Measurements from ENCODE around the gene GINS1. TPM values are rescaled to one million over a fixed set of nuclear protein-coding genes. Genes with fewer than 3 reads are reported as not detected.

The GINS1 gene
- total RNA-seq, 1 donor from 2014 or later: 1.4 TPM

DNA sequence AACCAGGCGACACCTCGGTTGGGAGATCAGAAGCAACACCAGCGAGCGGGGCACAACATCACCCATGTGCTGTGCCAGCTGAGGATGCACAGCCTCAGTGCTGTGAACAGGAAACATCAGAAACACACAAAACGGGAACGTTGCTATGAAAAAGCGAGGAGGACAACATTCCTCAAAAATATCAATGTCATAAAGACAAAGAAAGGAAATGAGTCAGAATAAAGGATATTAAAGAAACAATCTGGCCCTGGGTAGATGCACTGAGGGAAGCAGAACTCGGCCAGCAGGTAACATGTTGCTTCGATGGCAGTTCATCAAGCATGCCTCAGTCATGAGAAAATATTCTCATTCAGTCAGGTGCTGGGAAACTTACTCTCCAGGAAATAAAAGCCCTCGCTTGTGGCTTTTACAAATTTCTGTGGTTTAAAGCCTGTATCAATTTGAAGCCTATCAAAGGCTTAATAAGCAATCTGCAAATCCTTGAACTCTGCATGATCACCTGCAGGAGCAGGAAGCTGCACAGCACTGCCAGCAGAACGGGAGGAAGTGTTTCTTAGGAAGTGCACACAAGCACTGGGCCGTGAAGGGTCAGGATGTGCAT, 77.5 kb downstream of the GINS1 start:
- intact Hi-C loops (cut with DNase I): no loop called here
- ATAC-seq: no peak

DNA sequence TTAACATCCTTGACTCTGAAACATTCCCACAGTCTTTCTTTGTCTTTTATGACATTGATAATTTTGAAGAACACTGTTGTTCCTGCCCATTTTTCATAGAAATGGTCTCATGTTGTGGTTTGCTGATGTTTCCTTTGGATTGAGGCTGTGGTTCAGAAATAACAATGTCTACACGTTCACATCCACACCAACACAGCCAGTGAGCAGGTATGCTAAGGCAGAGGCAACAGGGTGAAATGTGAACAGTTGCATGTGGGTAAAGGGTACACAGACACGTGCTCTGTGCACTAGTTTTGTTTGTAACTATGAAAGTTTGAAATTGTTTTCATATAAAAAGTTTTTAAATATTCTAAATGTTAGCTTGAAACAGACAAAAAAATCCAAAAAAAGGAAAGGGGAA, 78.4 kb downstream of the GINS1 start:
- ATAC-seq: no peak
- no peak for DNase-seq (ENCODE audit: low spot score)
- intact Hi-C loops (cut with DNase I): no loop called here

More for the DNA sequence above, 77.5 kb downstream of the GINS1 start:
- no peak for DNase-seq (ENCODE audit: low spot score)

DNA sequence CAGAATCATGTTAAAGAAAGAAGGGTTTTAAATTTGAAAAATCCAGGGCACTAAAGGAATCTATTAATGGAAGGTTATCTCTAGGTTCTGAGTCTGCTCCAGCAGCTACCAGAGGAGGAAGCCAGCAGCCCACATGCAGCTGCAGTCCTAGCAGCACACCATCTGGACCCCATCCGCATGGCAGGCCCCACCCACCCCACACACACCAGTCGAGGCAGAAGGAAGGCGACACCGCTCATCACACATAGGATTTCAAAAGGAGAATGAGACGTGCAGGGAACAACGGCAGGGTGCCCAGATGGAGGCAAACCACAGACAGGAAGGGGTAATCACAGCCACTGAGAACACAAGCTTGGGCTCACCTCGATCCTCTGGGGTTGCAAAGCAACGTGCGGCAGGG, 78.9 kb downstream of the GINS1 start:
- ATAC-seq (peak; percentile 44), DNase-seq (ENCODE audit: low spot score) (no peak)
- intact Hi-C loops (cut with DNase I): no loop called here

DNA sequence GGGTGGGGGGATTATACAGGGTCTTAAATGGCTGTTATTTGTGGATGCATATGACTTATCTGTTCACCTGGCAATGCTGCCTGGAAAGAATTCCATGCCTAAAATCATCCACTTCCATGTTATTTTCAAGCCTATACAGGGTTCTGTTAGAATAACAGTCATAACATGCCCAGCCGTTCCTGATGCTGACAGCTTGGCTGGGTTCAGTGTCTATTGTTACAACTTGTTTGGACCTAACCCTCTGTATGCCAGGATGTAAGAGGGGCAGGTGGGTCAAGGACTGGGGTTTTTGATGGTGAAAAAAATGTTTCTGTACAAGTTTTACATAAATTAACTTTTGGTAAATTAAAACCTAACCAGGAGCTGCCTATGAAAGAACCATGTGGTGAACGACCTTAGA, 79.8 kb downstream of the GINS1 start:
- intact Hi-C loops (cut with DNase I): no loop called here
- ATAC-seq: no peak
- DNase-seq (ENCODE audit: low spot score): no peak

DNA sequence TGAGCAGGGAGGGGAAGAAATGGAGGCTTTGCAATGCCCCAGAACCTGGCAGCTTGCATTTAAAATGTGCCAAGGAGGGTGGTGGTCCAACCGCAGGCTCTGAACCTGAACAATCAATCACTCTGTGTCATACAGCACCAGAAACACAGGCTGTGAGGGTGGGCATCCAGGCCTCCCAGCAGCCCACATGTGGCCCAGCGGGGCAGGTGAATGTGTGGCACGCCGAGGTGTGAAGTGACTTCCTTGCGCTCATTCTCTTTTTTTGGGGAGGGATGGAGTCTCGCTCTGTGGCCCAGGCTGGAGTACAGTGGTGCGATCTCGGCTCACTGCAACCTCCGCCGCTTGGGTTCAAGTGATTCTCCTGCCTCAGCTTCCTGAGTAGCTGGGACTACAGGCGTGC, 80.5 kb downstream of the GINS1 start:
- no peak for DNase-seq (ENCODE audit: low spot score)
- no peak for ATAC-seq
- intact Hi-C loops (cut with DNase I): no loop called here

DNA sequence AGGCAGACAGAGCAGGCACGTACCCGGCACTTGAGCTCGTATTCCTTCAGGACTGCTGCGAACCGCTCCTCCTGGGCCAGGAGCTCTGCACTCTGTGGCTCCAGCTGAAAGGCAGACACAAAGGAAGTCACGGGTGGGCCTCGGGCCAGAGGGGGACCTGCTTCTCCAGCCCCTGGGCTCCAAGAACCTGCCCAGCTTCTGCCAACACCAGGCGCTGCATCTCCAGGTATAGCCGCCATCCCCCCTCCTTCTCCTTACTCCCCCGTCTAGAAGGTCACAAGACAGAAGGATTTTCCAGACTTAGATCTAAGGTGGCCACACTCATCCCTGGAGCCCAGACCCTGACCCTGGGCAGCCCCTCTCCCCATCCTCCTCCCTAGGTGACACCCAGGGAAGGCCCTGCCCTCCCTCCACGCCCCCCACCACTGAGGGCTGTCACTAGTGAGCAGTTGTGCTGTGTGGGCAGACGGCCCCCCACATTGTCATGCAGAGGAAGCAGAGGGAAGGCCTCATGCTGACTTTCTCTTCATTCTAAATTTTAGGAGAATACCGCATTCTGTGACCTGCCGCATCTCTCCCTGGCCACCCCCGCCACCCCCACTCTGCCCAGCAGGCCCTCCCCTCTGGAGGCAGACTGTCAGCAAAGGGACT, 81.9 kb downstream of the GINS1 start:
- intact Hi-C loops (cut with DNase I): no loop called here
- DNase-seq (ENCODE audit: low spot score) (no peak), ATAC-seq (no peak)

DNA sequence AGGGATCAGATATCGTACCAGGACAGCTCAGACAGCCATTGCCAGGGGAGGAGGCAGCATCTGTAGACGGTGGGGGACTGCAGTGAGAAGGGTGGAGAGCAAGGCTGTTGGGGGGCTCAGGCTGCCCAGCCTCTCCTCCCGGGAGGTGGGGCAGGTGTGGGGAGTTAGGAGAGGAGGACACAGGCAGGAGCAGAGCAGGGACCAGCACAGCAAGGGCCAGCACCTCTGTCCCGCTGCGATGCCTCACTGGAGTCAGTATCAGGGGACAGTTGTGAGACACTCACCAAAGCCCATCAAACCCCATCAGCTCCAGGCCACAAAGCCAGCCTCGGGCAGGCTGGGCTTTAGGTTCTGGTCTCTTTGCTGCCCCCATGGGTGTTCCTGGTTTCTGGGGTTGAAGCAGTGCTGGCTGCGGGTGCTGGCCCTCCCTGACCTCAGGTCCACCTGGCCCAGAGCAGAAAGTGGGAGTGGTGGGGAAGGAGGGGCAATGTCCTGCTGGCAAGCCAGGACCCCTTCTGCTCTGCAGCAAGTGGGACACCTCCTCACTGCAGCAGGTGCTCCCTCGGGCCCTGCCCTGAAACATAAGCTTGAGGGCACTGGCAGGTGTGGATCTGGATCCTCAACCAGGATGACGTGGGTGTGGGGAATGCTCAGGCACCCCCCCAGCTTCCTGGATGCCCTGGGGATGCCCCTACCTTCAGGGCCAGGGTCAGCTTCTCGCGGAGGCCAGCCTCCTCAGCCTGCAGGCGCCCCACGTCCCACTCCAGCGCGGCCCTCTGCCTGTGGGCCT, 83.4 kb downstream of the GINS1 start:
- DNase-seq (ENCODE audit: low spot score): no peak
- no peak for ATAC-seq
- intact Hi-C loops (cut with DNase I): no loop called here

DNA sequence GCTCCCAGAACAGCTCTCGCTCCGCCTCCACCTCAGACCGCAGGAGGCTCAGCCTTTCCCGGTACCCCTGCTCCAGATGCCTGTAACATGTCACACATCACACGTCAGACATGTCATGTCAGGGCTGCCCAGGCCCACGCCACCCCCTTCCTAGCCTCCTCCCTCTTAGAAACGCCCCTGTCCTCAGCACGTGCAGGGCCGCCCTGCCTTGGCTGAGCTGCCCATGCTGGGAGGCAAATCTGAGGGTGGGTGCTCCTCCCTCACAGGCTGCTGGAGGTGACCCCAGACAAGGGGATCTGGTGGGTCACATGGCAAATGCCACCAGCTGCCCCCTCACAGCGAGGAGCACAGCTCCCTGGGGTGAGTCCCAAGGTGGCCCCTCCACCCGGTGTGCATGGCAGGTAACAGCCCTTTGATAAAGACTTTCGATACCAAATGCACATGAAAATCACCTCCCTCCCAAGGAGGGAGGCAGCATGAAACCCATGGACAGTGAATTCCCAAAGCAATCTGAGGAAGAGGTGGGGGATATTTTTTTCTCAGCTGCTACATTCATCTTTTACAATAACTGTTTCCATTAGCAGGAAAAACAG, 84.1 kb downstream of the GINS1 start:
- intact Hi-C loops (cut with DNase I): no loop called here
- DNase-seq (ENCODE audit: low spot score) (no peak), ATAC-seq (no peak)

DNA sequence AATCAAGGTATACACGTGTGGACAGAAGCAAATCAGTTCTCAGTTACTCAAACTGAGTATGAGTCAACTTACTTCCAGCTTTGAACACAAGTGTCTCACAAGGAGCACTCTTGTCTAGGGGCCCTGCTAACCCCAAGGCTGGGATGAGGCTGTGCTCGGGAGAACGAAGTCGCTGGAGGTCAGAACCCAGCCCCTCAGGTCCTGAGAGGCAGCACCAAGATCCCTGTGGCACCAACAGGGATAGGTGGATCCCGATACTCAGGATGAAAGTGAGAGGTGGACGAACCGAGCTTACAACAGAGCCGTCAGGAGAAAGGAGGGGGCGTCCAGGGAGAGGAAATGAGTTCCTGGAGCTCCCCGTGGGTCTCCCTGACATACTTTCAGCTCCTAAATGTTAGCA, 85.7 kb downstream of the GINS1 start:
- intact Hi-C loops (cut with DNase I): no loop called here
- DNase-seq (ENCODE audit: low spot score): no peak
- ATAC-seq: no peak

DNA sequence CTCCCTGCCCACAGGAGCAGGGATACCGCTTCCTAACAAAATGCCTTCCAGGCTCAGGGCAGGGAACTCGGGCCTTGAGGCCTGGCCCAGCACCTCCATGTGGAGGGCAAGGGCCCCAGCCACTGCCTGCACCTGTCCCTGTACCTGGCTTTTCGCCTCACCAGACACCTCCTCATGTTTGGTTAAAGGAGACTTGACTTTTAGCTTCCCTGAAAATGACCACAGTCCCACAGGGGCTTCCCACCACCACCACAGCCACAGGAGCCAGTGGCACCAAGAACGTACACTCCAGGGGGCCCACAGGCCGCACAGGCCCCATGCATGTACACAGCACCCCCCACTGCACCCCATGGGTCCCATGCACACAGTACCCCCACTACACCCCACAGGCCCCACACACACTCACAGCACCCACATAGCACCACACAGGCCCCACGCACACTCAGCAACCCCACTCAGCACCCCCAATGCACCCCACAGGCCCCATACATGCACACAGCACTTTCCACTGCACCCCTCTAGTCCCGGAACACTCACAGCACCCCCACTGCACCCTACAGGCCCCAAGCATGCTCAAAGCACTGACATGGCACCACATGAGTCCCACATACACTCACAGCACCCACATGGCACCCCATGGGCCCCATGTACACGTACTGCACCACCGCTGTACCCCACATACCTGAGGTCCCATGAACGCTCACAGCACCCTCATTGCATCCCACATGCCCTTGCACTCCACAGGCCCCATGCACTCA, 86.5 kb downstream of the GINS1 start:
- intact Hi-C loops (cut with DNase I): no loop called here
- ATAC-seq: no peak
- no peak for DNase-seq (ENCODE audit: low spot score)

DNA sequence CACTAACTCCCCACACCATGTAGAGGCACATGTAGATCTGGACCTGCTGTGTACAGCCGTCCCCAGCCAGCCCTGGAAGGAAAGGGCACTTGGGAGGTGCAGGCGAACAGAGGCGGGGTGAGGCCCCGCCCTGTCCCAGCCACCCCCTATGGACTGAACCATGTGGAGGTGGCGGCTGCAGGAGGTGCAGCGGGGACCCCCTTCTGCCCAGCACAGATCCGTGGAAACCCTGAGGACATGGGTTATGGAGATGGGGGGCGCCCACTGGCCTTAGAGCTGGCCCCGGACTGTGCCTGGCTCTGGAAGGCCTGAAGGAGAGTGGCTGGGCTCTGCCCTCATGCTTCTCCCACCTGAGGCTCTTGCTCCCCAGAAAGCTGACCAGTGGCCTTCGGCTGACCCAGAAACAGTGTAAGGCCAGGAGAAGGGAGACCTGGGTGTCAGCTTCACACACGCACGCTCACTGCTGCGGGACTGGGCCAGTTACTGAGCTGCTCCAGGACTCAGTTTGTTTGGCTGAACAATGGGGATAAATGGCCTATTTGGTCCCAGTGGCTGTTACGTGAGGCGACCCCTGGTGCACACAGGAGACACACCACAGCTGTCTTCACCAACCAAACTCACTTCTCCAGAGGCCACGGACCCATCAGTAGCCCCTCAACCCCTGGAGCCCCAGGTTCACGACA, 87.2 kb downstream of the GINS1 start:
- intact Hi-C loops (cut with DNase I): no loop called here
- DNase-seq (ENCODE audit: low spot score): no peak
- no peak for ATAC-seq

DNA sequence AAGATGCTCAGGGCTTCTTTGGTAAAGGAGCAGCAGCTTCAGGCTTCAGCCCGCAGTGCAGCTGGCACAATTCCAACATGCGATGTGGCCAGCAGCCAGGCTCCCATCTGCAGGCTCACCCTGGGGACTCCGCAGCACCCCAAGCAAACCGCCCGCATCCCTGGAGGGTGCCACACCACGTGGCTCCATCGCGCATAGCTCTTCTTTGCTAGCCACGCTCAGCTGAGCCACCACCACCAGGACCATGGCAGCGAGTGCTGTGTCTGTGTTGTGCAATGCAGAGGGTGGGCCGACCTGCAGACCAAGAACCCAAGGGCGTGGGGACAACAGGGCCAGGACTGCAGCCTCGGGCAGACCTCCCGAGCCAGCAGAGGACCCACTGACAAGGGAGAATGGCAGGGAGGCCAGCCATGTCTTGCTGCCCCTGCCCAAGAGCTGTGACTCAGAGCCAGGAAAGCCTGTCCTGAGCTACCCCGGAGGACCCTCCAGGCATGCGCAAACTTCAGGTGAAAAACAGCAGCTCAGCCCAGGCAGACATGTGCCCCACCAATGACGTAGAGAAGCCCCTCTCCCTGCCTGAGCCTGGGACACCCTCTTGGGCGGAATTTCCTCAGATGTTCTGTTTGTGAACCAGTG, 87.8 kb downstream of the GINS1 start:
- no peak for DNase-seq (ENCODE audit: low spot score)

DNA sequence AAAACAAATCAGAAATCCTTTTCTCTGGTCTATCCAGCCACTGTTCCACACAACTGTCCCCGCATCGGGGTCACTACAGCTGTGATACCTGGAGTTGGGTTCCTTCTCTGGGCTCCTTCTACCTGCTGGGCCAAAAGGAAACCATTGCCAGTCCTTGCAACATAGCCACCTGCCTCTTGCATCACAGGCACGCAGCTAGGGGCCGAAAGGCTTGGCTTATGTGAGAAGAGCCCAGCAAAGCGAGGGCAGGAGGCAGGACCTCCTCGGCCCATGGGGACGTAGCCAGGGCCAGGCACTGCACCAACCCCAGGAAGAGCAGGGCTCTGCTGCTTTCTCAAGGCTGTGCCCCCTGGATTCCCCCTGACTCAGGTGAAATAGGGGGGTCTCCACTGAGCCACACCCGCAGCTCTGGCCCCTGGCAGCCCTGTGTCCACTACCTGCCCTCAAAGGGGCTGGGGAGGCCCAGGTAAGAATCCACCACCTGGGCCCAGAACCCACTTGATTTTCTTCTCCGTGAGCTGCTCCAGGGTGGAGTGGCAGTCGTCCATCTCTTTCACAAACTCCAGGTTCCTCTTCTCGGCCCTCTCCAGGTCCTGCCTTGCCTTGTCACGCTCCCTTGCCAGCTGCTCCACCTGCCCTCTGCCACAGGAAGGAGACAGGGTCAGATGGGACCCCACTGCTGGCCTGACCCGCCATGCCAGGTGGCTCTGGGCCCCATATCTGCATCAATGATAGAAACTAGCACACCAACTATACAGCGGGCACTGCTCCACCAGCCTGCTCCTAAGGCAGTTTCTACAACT, 88.9 kb downstream of the GINS1 start:
- ATAC-seq (no peak), DNase-seq (ENCODE audit: low spot score) (no peak)
- intact Hi-C loops (cut with DNase I): no loop called here

More for the DNA sequence above, 87.8 kb downstream of the GINS1 start:
- ATAC-seq: no peak
- intact Hi-C loops (cut with DNase I): no loop called here

DNA sequence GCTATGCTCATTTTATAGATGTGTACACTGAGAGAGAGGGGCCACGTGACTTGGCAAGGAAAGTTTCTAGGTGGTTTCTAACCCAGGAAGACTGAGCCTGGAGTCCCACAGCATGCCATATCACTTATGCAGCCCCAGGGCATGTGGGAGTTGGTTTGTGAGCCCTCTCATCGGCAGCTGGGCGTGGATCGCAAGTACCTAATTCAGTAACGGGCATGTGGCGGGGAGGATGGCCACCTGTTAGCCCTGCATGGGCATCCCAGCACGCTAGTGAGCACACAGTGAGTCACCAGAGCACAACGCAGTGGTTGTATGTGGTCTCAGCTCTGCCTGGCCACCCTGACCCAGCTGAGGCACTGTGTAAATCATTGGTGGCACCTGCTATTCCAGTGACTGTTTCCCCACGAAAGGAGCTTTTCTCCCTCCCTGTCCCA, 89.5 kb downstream of the GINS1 start:
- ATAC-seq (no peak), DNase-seq (ENCODE audit: low spot score) (no peak)

DNA sequence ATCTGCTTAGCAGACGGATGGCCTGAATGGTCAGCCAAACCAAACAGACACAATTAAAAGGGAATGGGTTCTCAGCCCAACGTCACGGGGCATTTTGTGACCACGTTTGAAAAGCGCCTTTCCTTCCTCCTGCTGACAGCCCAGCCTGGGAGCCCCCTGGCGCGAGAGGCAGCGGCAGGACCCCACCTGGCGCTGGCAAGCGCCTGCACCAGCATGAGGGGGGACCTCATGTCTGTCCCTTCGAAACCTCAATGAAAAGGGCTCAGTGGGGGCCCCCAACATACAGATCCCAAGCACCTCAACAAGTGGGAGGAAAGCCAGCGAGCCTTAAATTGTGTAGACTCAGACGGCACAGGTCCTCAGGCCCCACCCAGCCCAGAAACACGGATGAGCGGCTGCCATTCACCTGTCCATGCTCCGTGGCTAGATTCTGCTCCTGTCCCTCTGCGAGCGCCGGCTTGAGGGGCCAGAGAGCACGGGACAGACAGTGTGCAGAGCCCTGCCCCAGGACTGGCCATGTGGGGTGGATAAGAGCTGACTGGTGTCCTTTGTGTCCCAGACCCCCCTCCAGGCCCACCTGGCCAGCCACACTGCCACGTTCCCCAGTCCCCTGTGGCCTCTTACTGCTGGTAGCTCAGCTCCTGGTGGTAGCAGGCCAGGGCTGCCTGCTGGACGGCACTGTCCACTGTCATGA, 90.3 kb downstream of the GINS1 start:
- no peak for DNase-seq (ENCODE audit: low spot score)
- intact Hi-C loops (cut with DNase I): no loop called here
- ATAC-seq: no peak

More for the DNA sequence above, 89.5 kb downstream of the GINS1 start:
- intact Hi-C loops (cut with DNase I): no loop called here

Data from sciatic nerve (tissue), 2 donors.